Panc1 (cell line): ENCODE results near the gene MYBPHL.

Source experiments
- CTCF ChIP-seq: fragments of 450-650 bp; IDR thresholded peaks from 2 replicates; pipeline ENCODE4 v1.5.1; 2017; ENCODE audit warnings: mild to moderate bottlenecking
- POLR2AphosphoS5 ChIP-seq: IDR thresholded peaks from 2 replicates; pipeline ENCODE4 v1.6.1; 2012; ENCODE audit warnings: mild to moderate bottlenecking, low read depth, low read length, moderate library complexity

GRCh38 chr1:109335091-109335490, 28.3 kb upstream of the MYBPHL start:
- TF ChIP-seq POLR2AphosphoS5 = no peak
- TF ChIP-seq CTCF = no peak
